GM10266 (cell line): ENCODE data around the gene TOR4A.
A peak's percentile ranks its signal among the peaks of the same experiment; 100 is the strongest.

Experiments
- DNase-seq: peaks from one replicate; pipeline ENCODE4 v3.0.0; 2012; ENCODE audit errors: extremely low spot score
- CTCF ChIP-seq: IDR thresholded peaks from 2 replicates; pipeline ENCODE4 v1.5.1; 2012; ENCODE audit warnings: mild to moderate bottlenecking, low read depth; ENCODE audit not compliant: control insufficient read depth, insufficient read depth; ENCODE audit errors: missing control alignments

TOR4A gene

GRCh38 chr9:137277329-137278041, at the start of gene TOR4A:
TSS of gene TOR4A (plus strand) at chr9:137277726. CDS start at chr9:137278690, 964 bp downstream.
- peak; percentile 47 for TF ChIP-seq CTCF
- peak; percentile 96 for DNase-seq

DNA sequence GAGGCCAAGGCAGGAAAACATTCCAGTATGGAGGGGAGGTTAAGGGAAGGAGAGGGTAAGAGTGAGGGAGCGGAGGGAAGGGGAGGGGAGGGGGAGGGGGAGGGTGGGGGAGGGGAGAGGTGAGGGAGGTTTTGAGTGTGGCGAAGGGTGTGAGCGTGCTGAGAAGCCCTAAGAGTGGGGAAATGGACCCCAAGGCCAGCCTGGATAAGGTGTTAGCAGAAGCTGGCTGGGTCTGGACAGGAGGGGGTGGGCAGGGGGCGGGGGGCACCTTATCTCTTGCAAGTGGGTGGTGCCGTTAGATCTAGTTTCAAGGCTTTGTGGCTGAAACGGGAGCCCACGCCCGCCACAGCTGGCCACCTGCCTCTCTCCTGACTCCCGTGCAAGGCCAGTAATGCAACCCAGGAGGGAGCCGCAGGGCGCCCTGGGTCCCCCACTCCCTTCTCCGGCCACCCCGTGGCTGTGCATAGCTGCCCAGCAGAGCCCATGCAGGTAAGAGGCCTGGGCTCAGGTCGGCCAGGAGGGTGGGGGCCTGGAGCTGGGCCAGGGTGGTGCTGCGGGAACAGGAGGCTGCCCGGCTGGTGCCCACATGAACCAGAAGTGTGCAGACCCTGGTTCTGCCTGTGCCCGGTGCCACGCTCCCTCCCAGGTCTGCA, 49.5 kb upstream of the TOR4A start:
- DNase-seq, result no peak
- TF ChIP-seq CTCF, result no peak

GRCh38 chr9:137228506-137228967, 49.0 kb upstream of the TOR4A start:
- no peak for DNase-seq
- TF ChIP-seq CTCF, result no peak

GRCh38 chr9:137228968-137229896, 48.3 kb upstream of the TOR4A start:
- no peak for DNase-seq
- no peak for TF ChIP-seq CTCF

GRCh38 chr9:137229903-137230704, 47.4 kb upstream of the TOR4A start:
- DNase-seq, result no peak
- no peak for TF ChIP-seq CTCF

DNA sequence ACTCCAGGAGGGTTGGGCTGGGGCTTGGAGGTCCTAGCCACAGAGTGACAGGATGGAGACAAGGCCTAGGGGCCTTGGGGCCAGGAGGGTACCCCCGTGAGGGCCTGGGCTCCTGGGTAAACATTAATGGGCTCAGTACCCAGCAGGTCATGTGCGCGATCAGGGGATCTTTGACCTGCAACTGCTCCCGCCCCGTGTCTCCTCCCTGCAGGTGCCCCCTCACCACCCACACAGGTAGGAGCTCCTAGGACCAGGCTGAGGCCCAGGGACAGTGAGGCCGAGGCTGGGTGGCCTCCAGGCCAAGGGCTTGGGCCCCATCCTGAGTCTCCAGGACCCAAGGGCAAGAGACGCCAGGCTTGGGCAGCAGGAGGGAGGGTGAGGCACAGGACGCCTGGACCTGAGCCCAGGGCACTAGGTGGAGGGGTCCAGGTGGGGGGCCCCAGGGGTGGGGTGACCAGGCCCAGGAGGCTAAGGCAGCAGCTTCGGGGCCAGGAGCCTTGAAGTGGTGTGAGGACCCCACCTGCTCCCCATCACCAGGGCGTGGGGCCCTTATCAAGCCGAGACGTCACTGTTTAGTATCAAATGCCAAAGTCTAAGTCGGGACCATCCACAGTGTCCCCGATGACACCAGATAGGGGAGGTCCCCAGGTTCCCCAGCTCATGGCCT, 46.7 kb upstream of the TOR4A start, which contains the start of gene SLC34A3:
Gene SLC34A3, plus strand, starts transcription at position 197 of the 667 bp plus-strand sequence. CDS start 802 bp downstream, outside the sequence.
- no peak for DNase-seq
- no peak for TF ChIP-seq CTCF
